Gastrocnemius medialis (tissue), 4 donors: ENCODE data around the gene NCOR2. TPM values are rescaled to one million over a fixed set of nuclear protein-coding genes. Genes with fewer than 3 reads are reported as not detected.

ENCODE experiments used
- ATAC-seq, 2 donors: fragments of 150-250 bp; one replicate each; pipeline ENCODE4 v1.9.1; 2016
- DNase-seq, 2 donors: peaks; one replicate each; pipeline ENCODE4 v3.0.0-alpha.2; 2019
- H3K27ac ChIP-seq, 4 donors: fragments of 200-600 bp; sonication (generic); 1 replicate in 1 of 4; 2 replicates in 3 of 4; pipeline ENCODE4 v1.5.1; 2016 to 2018; ENCODE audit warnings: mild to moderate bottlenecking in 2 of 4, moderate library complexity in 1 of 4
- H3K27me3 ChIP-seq, 3 donors: fragments of 200-600 bp; sonication (generic) in 2 of 3; 1 replicate in 1 of 3; 2 replicates in 2 of 3; pipeline versions ENCODE4 v1.5.1 to v1.6.0; 2016 to 2019; ENCODE audit warnings: mild to moderate bottlenecking in 1 of 3, moderate library complexity in 1 of 3
- H3K36me3 ChIP-seq, 2 donors: fragments of 200-600 bp; sonication (generic) in 1 of 2; one replicate each; pipeline ENCODE4 v1.5.1; 2017 to 2018
- H3K4me1 ChIP-seq, 2 donors: fragments of 200-600 bp; sonication (generic) in 1 of 2; one replicate each; pipeline ENCODE4 v1.5.1; 2016 to 2017; ENCODE audit warnings: mild to moderate bottlenecking in 2 of 2
- H3K4me3 ChIP-seq, 4 donors: fragments of 200-600 bp; sonication (generic) in 3 of 4; 1 replicate in 1 of 4; 2 replicates in 3 of 4; pipeline ENCODE4 v1.5.1; 2016 to 2019; ENCODE audit warnings: mild to moderate bottlenecking in 2 of 4
- H3K9me3 ChIP-seq, 3 donors: fragments of 200-600 bp; sonication (generic) in 2 of 3; 1 replicate in 1 of 3; 2 replicates in 2 of 3; pipeline ENCODE4 v1.5.1; 2016 to 2019
- POLR2A ChIP-seq, 2 donors: fragments of 450-650 bp; IDR thresholded peaks; one replicate each; pipeline ENCODE4 v1.6.1; 2017; ENCODE audit warnings: antibody characterized with exemption in 2 of 2, mild to moderate bottlenecking in 2 of 2, moderate library complexity in 2 of 2
- in situ Hi-C, 4 donors: fragments of 200-750 bp; cut with MboI; loops; one replicate each; pipeline versions ENCODE4 v1.15.0 to v1.8.0; 2017; ENCODE audit warnings: low sequenced_read_pairs in 4 of 4
- intact Hi-C: fragments of 100-400 bp; cut with DNase I; formaldehyde crosslinking; loops from one replicate; pipeline ENCODE4 v1.15.1; 2023; ENCODE audit warnings: low total_unique reads
- total RNA-seq, 4 donors: library from RNA; depleted of rRNA; stranded (reverse); fragments of >200 nt; gene quantifications; one replicate each; pipeline versions ENCODE4 v1.1.0 to v1.2.3, GENCODE V29; 2016
- TF ChIP-seq, protein P1 (sequence below), 5 experiments: fragments of 450-650 bp in 3 of 5; fragments of 200-600 bp in 2 of 5; sonication (generic) in 2 of 5; IDR thresholded peaks in 4 of 5; conservative IDR thresholded peaks in 1 of 5; 1 replicate in 4 of 5; 2 replicates in 1 of 5; pipeline ENCODE4 v1.5.1; 2016 to 2019; ENCODE audit warnings: antibody characterized with exemption in 5 of 5, mild to moderate bottlenecking in 3 of 5, moderate library complexity in 3 of 5

Gene NCOR2
- total RNA-seq, 4 donors from 2014 or later: 37.7 to 123 (median 105) TPM

DNA sequence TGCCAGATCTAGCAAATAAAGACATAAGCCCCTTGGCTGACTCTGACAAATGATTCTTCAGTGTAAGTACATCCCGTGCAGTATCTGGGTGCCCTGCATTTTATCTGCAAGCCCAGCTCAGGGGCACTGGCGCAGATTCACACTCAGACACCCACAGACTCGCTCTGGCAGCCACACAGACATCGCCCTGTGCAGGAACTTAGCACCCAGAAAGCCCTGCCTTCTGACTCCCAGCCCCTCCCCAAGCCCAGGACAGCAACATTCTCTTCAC is 44.9 kb upstream of the NCOR2 start:
- no peak overlapping the region for H3K4me3 ChIP-seq
- DNase-seq (no peak), ATAC-seq (no peak)
- H3K9me3 ChIP-seq: no peaks in the 10 kb centered on the region
- no peak overlapping the region for H3K27ac ChIP-seq
- intact Hi-C loops: no loop called here
- in situ Hi-C loops: no loop called here
- no peaks in the 10 kb centered on the region for H3K27me3 ChIP-seq
- no peaks in the 10 kb centered on the region for H3K36me3 ChIP-seq
- no peaks in the 10 kb centered on the region for H3K4me1 ChIP-seq
- TF ChIP-seq POLR2A (IDR thresholded peaks at IDR 0.05): no peak
- TF ChIP-seq, protein P1, sequence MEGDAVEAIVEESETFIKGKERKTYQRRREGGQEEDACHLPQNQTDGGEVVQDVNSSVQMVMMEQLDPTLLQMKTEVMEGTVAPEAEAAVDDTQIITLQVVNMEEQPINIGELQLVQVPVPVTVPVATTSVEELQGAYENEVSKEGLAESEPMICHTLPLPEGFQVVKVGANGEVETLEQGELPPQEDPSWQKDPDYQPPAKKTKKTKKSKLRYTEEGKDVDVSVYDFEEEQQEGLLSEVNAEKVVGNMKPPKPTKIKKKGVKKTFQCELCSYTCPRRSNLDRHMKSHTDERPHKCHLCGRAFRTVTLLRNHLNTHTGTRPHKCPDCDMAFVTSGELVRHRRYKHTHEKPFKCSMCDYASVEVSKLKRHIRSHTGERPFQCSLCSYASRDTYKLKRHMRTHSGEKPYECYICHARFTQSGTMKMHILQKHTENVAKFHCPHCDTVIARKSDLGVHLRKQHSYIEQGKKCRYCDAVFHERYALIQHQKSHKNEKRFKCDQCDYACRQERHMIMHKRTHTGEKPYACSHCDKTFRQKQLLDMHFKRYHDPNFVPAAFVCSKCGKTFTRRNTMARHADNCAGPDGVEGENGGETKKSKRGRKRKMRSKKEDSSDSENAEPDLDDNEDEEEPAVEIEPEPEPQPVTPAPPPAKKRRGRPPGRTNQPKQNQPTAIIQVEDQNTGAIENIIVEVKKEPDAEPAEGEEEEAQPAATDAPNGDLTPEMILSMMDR (IDR thresholded peaks at IDR 0.05 in 4 of 5, conservative IDR thresholded peaks at IDR 0.05 in 1 of 5): no peak

DNA sequence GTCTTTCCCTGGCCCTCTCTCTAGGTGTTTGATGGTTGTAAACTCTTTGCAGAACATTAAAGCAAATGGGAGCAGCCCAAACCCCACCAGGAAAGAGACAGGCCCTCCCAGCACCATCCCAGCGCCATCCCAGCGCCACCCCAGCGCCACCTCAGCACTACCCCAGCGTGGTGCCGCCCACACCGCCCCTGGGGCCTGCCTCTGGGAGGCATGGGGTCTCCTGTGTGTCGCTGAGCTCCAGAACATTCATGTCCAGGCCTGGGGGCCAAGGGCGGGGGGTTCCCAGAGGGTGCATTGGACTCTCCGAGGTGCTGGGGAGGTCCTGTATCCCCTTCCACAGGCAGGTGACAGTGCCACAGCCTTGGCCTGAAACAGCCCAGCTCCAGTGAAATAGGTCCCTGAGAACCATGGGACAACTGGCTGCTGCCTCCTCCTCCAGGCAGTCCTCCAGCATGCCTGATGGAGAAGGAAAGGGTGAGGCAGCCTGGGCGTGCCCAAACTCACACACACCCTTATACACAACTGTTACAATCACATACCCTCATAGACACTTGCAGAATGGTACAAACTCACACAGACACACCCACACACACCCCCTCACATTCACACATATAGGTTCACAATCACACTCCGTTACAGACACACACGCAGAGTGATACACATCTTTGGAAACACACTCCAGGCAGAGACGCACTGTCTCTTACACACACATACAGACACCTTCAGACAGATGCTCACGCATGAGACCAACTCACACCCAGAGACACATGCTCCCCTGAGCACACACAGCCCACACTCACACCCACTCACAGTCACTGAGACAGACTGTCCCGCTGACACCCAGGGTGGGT is 44.4 kb upstream of the NCOR2 start:
- no peaks in the 10 kb centered on the region for H3K27me3 ChIP-seq
- intact Hi-C loops: no loop called here
- no peaks in the 10 kb centered on the region for H3K4me1 ChIP-seq
- in situ Hi-C loops: no loop called here
- ATAC-seq: no peak
- DNase-seq: no peak
- H3K9me3 ChIP-seq: no peaks in the 10 kb centered on the region
- no peak overlapping the region for H3K27ac ChIP-seq
- TF ChIP-seq, protein P1 (IDR thresholded peaks at IDR 0.05 in 4 of 5, conservative IDR thresholded peaks at IDR 0.05 in 1 of 5): no peak
- no peak for TF ChIP-seq POLR2A (IDR thresholded peaks at IDR 0.05)
- no peak overlapping the region for H3K4me3 ChIP-seq
- no peaks in the 10 kb centered on the region for H3K36me3 ChIP-seq

DNA sequence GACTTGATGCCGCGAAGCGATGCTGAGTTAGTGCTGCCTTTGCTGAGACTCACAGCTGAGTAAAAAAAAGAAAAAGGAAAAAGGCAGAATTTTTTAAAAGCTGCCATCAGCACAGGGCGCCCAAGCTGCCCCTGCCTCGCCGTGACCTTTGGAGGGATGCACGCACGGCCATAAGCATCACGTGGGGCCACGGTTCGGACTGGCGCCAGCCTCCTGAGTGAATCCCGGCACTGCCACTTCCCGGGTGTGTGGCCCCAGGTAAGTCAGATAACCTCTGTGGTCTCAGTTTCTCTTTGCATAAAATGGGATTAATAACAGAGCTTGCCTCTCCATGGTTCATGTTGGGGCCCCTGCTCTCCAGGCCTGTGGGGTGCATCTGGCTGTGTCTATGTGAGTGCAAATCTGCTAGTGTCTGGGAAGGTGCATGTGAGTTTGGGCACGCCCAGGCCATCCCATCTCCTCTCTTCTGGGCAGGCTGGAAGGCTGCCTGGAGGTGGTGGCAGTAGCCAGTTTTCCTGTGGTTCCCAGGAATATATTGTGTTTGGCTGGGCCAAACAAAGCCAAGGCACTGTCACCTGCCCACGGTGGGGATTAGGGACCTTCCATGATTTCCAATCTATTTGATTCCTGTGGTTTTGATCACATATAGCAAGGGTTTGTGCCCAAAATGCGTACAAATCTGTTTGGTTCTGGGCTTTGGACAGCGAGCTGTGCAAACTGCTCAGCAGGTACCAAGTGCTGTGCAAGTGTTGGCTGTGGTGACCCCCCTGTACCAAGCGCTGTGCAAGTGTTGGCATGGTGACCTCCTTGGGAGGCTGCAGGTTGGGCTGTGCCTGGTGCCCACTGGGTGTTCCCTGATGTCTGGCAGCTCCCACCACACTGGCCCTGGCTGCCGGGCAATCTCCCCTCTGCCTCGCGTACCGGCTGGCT is 43.5 kb upstream of the NCOR2 start:
- H3K27me3 ChIP-seq: no peaks in the 10 kb centered on the region
- DNase-seq (no peak), ATAC-seq (no peak)
- H3K4me3 ChIP-seq: no peak overlapping the region
- intact Hi-C loops (no loop called here), in situ Hi-C loops (no loop called here)
- H3K27ac ChIP-seq: no peak overlapping the region
- H3K9me3 ChIP-seq: no peaks in the 10 kb centered on the region
- H3K36me3 ChIP-seq: no peaks in the 10 kb centered on the region
- H3K4me1 ChIP-seq: no peaks in the 10 kb centered on the region
- no peak for TF ChIP-seq POLR2A (IDR thresholded peaks at IDR 0.05)
- TF ChIP-seq, protein P1 (IDR thresholded peaks at IDR 0.05 in 4 of 5, conservative IDR thresholded peaks at IDR 0.05 in 1 of 5): no peak

DNA sequence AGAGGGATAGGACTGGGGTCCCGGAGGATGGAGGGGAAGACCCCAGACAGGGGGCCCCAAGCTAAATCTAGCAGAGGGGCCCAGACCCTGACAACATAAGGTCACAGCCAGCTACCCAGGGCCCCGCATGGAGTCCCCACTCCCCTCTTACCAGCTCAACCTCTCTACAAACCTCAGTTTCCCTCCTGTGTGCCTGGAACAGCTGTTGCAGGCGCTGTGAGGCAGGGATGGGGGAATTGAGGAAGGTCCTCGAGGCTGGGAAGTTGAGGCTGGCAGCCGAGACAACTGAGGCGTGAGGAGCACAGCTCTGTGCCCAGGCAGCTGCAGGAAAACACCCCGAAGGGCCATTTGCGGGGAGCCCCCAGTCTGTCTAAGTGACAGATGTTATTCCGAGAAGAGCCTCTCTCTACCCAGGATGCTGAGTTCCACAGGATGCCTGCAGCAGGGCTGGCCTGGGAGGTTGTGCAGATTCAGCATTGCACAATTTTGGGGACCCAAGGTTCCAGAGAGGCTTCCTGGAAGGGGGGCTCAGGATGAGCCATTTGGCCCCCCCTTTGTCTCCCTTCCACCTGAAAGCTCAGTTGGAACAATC is 42.7 kb upstream of the NCOR2 start:
- DNase-seq (no peak), ATAC-seq (no peak)
- in situ Hi-C loops: no loop called here
- no peaks in the 10 kb centered on the region for H3K9me3 ChIP-seq
- no peaks in the 10 kb centered on the region for H3K36me3 ChIP-seq
- intact Hi-C loops: no loop called here
- H3K27ac ChIP-seq: no peak overlapping the region
- H3K27me3 ChIP-seq: no peaks in the 10 kb centered on the region
- no peak overlapping the region for H3K4me3 ChIP-seq
- TF ChIP-seq POLR2A (IDR thresholded peaks at IDR 0.05): no peak
- TF ChIP-seq, protein P1 (IDR thresholded peaks at IDR 0.05 in 4 of 5, conservative IDR thresholded peaks at IDR 0.05 in 1 of 5): no peak
- no peaks in the 10 kb centered on the region for H3K4me1 ChIP-seq
